ENCODE data around the gene KMT2B.

KMT2B gene

GRCh38 chr19:35716801-35717664 lies 770 bp upstream of the KMT2B start:
- peak; percentile 84 to 94 for DNase-seq (ENCODE audit: low read depth in 2 of 2)
- peak overlapping the region; percentile 60 to 90 for H3K4me3 ChIP-seq (replicated peaks in 1 of 2; ENCODE audit: low read depth in 2 of 2, low read length in 2 of 2)

GRCh38 chr19:35718345-35719041 lies 690 bp downstream of the KMT2B start:
- peak overlapping the region; percentile 60 to 90 for H3K4me3 ChIP-seq (replicated peaks in 1 of 2; ENCODE audit: low read depth in 2 of 2, low read length in 2 of 2)
- DNase-seq (ENCODE audit: low read depth in 2 of 2) = peak; percentile 16 to 29
- TF ChIP-seq CTCF (IDR thresholded peaks at IDR 0.05; ENCODE audit: low read depth, low read length) = no peak

More at GRCh38 chr19:35716801-35717664, 770 bp upstream of the KMT2B start:
- TF ChIP-seq CTCF (IDR thresholded peaks at IDR 0.05; ENCODE audit: low read depth, low read length) = peak; percentile 79

- TF ChIP-seq CTCF (IDR thresholded peaks at IDR 0.05; ENCODE audit: low read depth, low read length) = no peak
- DNase-seq (ENCODE audit: low read depth in 2 of 2) = no peak
- H3K4me3 ChIP-seq (replicated peaks in 1 of 2; ENCODE audit: low read depth in 2 of 2, low read length in 2 of 2) = peak overlapping the region; percentile 60 to 90
Measured at GRCh38 chr19:35719402-35720162, 1.8 kb downstream of the KMT2B start.

GRCh38 chr19:35720163-35720524 lies 2.3 kb downstream of the KMT2B start:
- H3K4me3 ChIP-seq (replicated peaks in 1 of 2; ENCODE audit: low read depth in 2 of 2, low read length in 2 of 2) = no peak overlapping the region
- no peak for DNase-seq (ENCODE audit: low read depth in 2 of 2)
- TF ChIP-seq CTCF (IDR thresholded peaks at IDR 0.05; ENCODE audit: low read depth, low read length) = no peak

- H3K4me3 ChIP-seq (replicated peaks in 1 of 2; ENCODE audit: low read depth in 2 of 2, low read length in 2 of 2) = no peak overlapping the region
- TF ChIP-seq CTCF (IDR thresholded peaks at IDR 0.05; ENCODE audit: low read depth, low read length) = no peak
Measured at GRCh38 chr19:35720648-35721047, 2.8 kb downstream of the KMT2B start.

GRCh38 chr19:35721374-35721773 lies 3.6 kb downstream of the KMT2B start:
- no peak for DNase-seq (ENCODE audit: low read depth in 2 of 2)
- no peak overlapping the region for H3K4me3 ChIP-seq (replicated peaks in 1 of 2; ENCODE audit: low read depth in 2 of 2, low read length in 2 of 2)
- no peak for TF ChIP-seq CTCF (IDR thresholded peaks at IDR 0.05; ENCODE audit: low read depth, low read length)

More at GRCh38 chr19:35720648-35721047, 2.8 kb downstream of the KMT2B start:
- no peak for DNase-seq (ENCODE audit: low read depth in 2 of 2)
